ACC112 (cell line): Measurements from ENCODE around the gene DTWD2.
"Not testable (repeated sequence)": the region's sequence is repeated elsewhere in the genome, so short reads cannot be mapped to it uniquely, and the experiment has no call there.

Source experiments
- H2AFZ ChIP-seq: fragments of 200-600 bp; sonication (generic); one replicate; pipeline ENCODE4 v1.6.0; 2017; ENCODE audit warnings: antibody characterized with exemption, low read length; ENCODE audit not compliant: unreplicated experiment
- H3K27ac ChIP-seq: fragments of 200-600 bp; sonication (generic); 2 replicates; pipeline ENCODE4 v1.5.1; 2014; ENCODE audit warnings: low read depth, mild to moderate bottlenecking, antibody characterized with exemption, low read length, moderate library complexity
- H3K27me3 ChIP-seq: fragments of 200-600 bp; sonication (generic); 2 replicates; pipeline ENCODE4 v1.6.1; 2014; ENCODE audit warnings: mild to moderate bottlenecking, antibody characterized with exemption, low read length, moderate library complexity, mixed read lengths; ENCODE audit not compliant: insufficient read depth
- H3K36me3 ChIP-seq: fragments of 200-600 bp; sonication (generic); 2 replicates; pipeline ENCODE4 v1.6.1; 2016; ENCODE audit warnings: mild to moderate bottlenecking, antibody characterized with exemption, low read length, moderate library complexity, mixed read lengths; ENCODE audit not compliant: insufficient read depth
- H3K4me1 ChIP-seq: fragments of 200-600 bp; sonication (generic); one replicate; pipeline ENCODE4 v1.6.1; 2016; ENCODE audit warnings: low read length, mixed read lengths; ENCODE audit not compliant: insufficient read depth, unreplicated experiment, control insufficient read depth
- H3K4me3 ChIP-seq: fragments of 200-600 bp; sonication (generic); 2 replicates; pipeline ENCODE4 v1.5.1; 2014; ENCODE audit warnings: mild to moderate bottlenecking, low read depth, low read length
- H3K79me2 ChIP-seq: fragments of 200-600 bp; sonication (generic); one replicate; pipeline ENCODE4 v1.6.0; 2016; ENCODE audit warnings: low read length; ENCODE audit not compliant: control insufficient read depth, unreplicated experiment, insufficient read depth

The DTWD2 gene

DNA sequence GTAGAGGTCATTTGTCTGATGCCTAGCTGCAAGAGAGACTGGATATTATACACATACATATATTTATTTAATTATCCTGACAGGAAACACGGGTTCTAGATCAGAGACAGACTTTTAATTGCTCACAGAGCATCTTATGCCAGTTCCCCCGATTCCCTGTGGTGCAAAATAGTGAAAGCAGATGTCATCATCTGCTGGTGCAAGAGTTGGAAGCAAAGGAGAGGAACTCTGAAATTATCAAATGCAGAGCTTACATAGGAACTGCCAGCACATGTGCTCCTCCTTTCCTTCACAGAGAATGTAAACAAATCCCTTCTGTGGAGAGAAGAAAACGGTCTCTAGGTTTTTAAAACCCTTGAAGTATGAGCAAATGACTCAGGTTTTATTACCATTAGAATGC, 69.3 kb downstream of the DTWD2 start:
- Histone ChIP-seq H3K27ac (no peak overlapping the region), H3K4me3 (no peak overlapping the region), H2AFZ (no peak overlapping the region), H3K27me3 (no peaks in the 10 kb centered on the region), H3K4me1 (no peaks in the 10 kb centered on the region), H3K36me3 (no peaks in the 10 kb centered on the region), H3K79me2 (no peaks in the 10 kb centered on the region)

DNA sequence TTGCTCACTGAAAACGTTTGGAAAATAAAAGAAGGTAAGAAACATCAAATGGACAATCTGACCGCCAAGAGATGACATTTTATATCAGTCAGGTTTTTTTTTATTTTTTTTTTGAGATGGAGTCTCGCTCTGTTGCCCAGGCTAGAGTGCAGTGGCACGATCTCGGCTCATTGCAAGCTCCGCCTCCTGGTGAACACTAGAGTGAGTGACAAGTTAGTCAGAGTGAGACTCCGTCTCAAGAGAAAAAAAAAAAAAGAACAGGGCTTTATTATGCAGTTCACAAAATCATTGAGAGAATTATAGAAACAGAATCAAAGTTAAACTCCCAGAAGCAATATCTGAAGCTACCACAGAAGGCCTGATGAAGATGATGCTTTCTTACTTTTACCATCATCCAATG, 70.1 kb downstream of the DTWD2 start:
- H3K4me1 ChIP-seq: no peaks in the 10 kb centered on the region

DNA sequence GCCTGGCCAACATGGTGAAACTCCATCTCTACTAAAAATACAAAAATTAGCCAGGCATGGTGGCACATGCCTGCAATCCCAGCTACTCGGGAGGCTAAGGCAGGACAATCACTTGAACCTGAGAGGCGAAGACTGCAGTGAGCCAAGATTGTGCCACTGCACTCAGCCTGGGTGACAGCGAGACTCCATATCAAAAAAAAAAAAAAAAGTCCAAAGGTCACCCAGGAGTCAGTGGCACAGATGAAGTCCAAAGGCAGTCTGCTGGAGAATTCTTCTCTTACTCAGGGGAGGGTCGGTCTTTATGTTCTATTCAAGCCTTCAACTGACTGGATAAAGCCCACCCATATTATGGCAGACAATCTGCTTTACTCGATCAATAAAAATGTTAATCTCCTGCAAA, 80.8 kb downstream of the DTWD2 start:
- H3K4me1 ChIP-seq, H3K27me3 ChIP-seq, H3K4me3 ChIP-seq, H3K36me3 ChIP-seq, H3K79me2 ChIP-seq, H2AFZ ChIP-seq, H3K27ac ChIP-seq: not testable (repeated sequence)

More for the DNA sequence above, 70.1 kb downstream of the DTWD2 start:
- Histone ChIP-seq H3K27ac (no peak overlapping the region), H3K79me2 (no peaks in the 10 kb centered on the region), H3K27me3 (no peaks in the 10 kb centered on the region), H3K4me3 (no peak overlapping the region), H2AFZ (no peak overlapping the region), H3K36me3 (no peaks in the 10 kb centered on the region)

DNA sequence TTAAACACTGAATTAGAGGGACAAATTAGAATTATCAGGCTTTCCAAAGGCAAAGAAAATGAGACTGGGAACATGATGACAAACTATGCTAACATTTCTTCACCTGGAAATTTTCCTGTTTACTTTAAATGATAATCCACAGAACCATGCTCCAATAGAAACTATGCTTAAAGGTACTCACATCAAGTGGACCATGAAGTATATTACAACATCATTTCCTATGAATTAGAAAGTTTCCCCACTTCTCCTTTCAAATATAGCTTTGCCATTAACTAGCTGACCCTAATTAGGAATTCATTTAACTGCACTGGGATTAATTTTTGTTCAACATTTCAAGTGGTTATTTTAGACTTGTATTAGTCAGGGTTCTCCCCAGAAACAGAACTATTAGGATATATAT, 81.4 kb downstream of the DTWD2 start:
- Histone ChIP-seq H2AFZ (no peak overlapping the region), H3K79me2 (no peaks in the 10 kb centered on the region), H3K27me3 (no peaks in the 10 kb centered on the region), H3K4me3 (no peak overlapping the region), H3K36me3 (no peaks in the 10 kb centered on the region), H3K4me1 (no peaks in the 10 kb centered on the region), H3K27ac (no peak overlapping the region)

DNA sequence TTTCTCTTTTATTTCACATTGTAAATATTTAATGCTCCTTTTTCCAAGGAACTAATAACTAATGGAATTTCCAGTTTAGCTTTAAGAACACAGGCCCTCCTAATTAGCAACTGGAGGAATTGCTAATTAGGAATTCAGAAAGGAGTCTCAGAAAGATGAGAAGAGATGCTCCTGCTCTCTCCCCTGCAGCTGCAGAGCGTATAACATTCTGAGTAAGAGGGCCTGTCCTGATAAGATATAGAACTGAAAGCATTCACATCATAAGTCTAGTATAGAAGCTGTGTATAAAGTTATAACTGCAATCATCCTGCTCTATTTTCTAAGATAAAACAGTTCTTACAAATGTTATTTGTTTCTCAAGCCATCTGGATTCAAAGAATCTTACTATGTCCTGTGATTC, 83.2 kb downstream of the DTWD2 start:
- no peaks in the 10 kb centered on the region for H3K36me3 ChIP-seq
- no peaks in the 10 kb centered on the region for H3K4me1 ChIP-seq
- H3K27me3 ChIP-seq: no peaks in the 10 kb centered on the region
- no peak overlapping the region for H3K4me3 ChIP-seq
- no peak overlapping the region for H2AFZ ChIP-seq
- no peaks in the 10 kb centered on the region for H3K79me2 ChIP-seq
- no peak overlapping the region for H3K27ac ChIP-seq

DNA sequence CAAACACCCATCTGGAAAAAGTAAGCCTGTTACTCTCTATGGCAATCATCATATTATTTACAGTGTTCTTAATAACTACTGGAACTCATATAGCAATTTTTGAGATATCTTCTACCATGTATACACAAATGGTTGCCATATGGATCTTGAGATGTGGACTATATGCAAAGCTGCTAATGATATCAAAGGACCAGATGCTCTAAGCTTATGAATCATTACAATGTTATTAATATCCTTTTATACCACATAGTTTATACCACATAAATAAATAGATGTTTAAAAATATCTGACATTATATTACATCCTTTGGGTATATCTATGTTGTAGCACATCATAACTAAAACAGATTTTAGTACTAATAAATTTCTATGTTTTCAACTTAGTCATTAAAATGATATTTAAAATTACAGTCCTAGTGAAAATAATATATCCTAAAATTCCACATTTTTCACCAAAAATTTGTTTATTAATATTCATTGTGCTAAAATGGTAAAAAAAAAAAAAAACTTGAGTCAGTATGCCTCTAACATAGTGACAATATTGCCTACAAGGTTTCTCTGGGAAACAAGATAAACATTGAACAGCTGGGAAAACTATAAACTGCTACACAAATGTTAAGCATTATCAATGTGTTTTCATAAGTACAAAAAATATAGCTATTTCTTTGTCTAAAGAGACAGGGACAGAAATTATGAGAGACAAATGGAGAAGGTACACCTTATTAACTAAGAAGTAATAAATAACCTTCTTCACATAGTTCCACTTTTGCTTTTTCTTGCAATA, 85.5 kb downstream of the DTWD2 start:
- no peaks in the 10 kb centered on the region for H3K79me2 ChIP-seq
- no peaks in the 10 kb centered on the region for H3K27me3 ChIP-seq
- H3K27ac ChIP-seq: no peak overlapping the region
- no peaks in the 10 kb centered on the region for H3K4me1 ChIP-seq
- H2AFZ ChIP-seq: no peak overlapping the region
- H3K36me3 ChIP-seq: no peaks in the 10 kb centered on the region
- H3K4me3 ChIP-seq: no peak overlapping the region

DNA sequence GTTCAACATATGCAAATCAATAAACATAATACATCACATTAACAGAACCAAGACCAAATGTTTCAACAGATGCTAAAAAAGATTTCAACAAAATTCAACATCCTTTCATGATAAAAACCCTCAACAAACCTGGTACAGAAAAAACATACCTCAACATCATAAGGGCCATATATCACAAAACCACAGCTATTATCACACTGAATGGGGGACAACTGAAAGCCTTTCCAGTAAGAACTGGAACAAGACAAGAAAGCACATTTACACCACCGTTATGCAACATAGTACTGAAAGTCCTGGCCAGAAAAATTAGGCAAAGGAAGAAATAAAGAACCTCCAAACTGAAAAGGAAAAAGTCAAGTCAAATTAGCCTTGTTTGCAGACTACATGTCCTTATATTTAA, 93.6 kb downstream of the DTWD2 start:
- Histone ChIP-seq H3K27me3 (no peaks in the 10 kb centered on the region), H3K79me2 (no peaks in the 10 kb centered on the region), H3K4me3 (no peak overlapping the region), H3K4me1 (no peaks in the 10 kb centered on the region), H2AFZ (no peak overlapping the region), H3K27ac (no peak overlapping the region), H3K36me3 (no peaks in the 10 kb centered on the region)

DNA sequence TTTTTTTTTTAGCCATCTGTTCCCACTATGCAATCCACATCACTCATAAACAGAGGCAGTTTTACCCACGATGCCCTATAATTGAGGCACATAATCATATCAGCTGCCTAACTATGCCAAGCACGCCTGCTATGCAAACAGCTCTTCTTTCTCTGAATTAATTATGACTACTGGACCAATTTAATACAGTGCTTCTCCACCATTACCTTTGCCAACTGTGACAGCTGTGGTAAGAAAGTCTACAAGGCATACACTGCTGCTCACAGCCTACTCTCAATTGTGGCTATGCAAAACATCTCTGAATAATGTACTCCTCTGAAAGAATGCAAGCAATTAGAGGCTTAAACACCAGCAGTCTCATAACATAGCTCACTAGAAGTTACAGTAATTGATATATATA, 97.1 kb downstream of the DTWD2 start:
- H3K36me3 ChIP-seq: no peaks in the 10 kb centered on the region

DNA sequence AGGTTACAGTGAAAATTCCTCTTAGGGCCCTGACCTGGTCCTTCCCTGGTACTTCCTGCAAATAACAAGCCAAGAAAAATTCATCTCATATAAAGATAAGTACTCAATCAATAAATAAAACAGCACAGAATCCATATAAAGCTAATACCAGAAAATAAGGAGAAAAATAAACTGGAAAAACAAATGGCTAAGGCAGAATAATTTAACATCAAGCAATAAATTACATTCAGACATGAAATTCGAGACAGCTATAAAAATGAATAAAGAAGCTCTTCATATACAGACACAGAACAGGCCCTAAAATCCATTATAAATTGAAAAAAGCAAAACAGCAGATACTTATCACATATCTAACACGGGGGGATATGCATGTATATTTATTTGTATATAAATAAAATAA, 99.2 kb downstream of the DTWD2 start:
- Histone ChIP-seq H3K36me3 (no peaks in the 10 kb centered on the region), H3K79me2 (no peaks in the 10 kb centered on the region), H3K27me3 (no peaks in the 10 kb centered on the region), H2AFZ (no peak overlapping the region), H3K4me3 (no peak overlapping the region), H3K4me1 (no peaks in the 10 kb centered on the region), H3K27ac (no peak overlapping the region)

More for the DNA sequence above, 97.1 kb downstream of the DTWD2 start:
- Histone ChIP-seq H3K27ac (no peak overlapping the region), H2AFZ (no peak overlapping the region), H3K4me1 (no peaks in the 10 kb centered on the region), H3K79me2 (no peaks in the 10 kb centered on the region), H3K27me3 (no peaks in the 10 kb centered on the region), H3K4me3 (no peak overlapping the region)

DNA sequence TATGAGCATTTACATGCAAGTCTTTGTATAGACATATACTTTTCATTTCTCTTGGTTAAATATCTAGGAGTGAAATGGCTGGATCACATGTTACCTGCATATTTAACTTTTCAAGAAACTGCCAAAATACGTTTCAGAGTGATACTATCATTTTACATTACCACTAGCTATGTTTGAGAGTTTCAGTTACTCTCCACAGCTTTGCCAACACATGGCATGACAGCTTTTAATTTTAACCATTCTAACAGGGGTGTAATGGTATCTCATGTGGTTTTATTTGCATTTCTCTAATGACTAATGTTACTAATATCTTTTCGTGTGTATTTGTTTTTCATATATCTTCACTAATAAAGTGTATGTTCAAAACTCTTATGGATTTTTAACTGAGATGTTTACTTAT, 99.8 kb downstream of the DTWD2 start:
- Histone ChIP-seq H3K27ac (no peak overlapping the region), H3K27me3 (no peaks in the 10 kb centered on the region), H3K79me2 (no peaks in the 10 kb centered on the region), H2AFZ (no peak overlapping the region), H3K4me3 (no peak overlapping the region), H3K4me1 (no peaks in the 10 kb centered on the region), H3K36me3 (no peaks in the 10 kb centered on the region)

DNA sequence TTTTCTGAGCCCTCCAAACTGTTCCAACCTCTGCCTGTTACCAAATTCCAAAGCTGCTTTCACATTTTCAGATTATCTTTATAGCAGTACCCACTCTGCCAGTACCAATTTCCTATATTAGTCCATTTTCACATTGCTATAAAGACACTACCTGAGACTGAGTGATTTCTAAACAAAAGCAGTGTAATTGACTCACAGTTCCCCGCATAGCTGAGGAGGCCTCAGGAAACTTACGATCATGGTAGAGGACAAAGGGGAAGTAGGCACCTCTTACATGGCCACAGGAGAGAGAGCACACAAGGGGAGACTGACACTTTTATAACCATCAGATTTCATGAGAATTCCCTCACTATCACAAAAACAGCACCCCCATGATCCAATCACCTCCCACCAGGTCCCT, 105.0 kb downstream of the DTWD2 start:
- Histone ChIP-seq H3K27me3 (no peaks in the 10 kb centered on the region), H3K27ac (no peak overlapping the region), H2AFZ (no peak overlapping the region), H3K36me3 (no peaks in the 10 kb centered on the region), H3K4me3 (no peak overlapping the region), H3K79me2 (no peaks in the 10 kb centered on the region), H3K4me1 (no peaks in the 10 kb centered on the region)
